Osteocyte (in vitro differentiated cells): ENCODE measurements around the gene QRFPR. TPM values are rescaled to one million over a fixed set of nuclear protein-coding genes. Genes with fewer than 3 reads are reported as not detected.

Experiments
- DNase-seq: peaks from one replicate; pipeline ENCODE4 v3.0.0; 2021; ENCODE audit warnings: mixed read lengths; ENCODE audit not compliant: unreplicated experiment; ENCODE audit errors: extremely low spot score
- H3K27ac Mint-ChIP-seq: one replicate; pipeline ENCODE4 v1.8.0; 2021; ENCODE audit warnings: mild to moderate bottlenecking, mixed read lengths; ENCODE audit not compliant: unreplicated experiment
- H3K27me3 Mint-ChIP-seq: one replicate; pipeline ENCODE4 v1.8.0; 2021; ENCODE audit warnings: mixed read lengths; ENCODE audit not compliant: unreplicated experiment
- H3K36me3 Mint-ChIP-seq: one replicate; pipeline ENCODE4 v1.8.0; 2021; ENCODE audit warnings: mixed read lengths; ENCODE audit not compliant: unreplicated experiment
- H3K4me1 Mint-ChIP-seq: one replicate; pipeline ENCODE4 v1.8.0; 2021; ENCODE audit warnings: mixed read lengths; ENCODE audit not compliant: unreplicated experiment
- H3K4me3 Mint-ChIP-seq: one replicate; pipeline ENCODE4 v1.8.0; 2021; ENCODE audit warnings: mild to moderate bottlenecking, moderate library complexity, mixed read lengths; ENCODE audit not compliant: unreplicated experiment
- H3K9me3 Mint-ChIP-seq: one replicate; pipeline ENCODE4 v1.8.0; 2021; ENCODE audit warnings: mixed read lengths; ENCODE audit not compliant: unreplicated experiment
- total RNA-seq: library from RNA; stranded (reverse); gene quantifications from 2 replicates; pipeline ENCODE4 v1.2.1, GENCODE V29; 2021
- TF ChIP-seq, protein P1 (sequence below): fragments of 200-600 bp; sonication (generic); IDR thresholded peaks from 2 replicates; pipeline ENCODE4 v1.5.0; 2021; ENCODE audit warnings: antibody characterized with exemption, mild to moderate bottlenecking, moderate library complexity

QRFPR gene
- total RNA-seq, 1 donor from 2014 or later: not detected

DNA sequence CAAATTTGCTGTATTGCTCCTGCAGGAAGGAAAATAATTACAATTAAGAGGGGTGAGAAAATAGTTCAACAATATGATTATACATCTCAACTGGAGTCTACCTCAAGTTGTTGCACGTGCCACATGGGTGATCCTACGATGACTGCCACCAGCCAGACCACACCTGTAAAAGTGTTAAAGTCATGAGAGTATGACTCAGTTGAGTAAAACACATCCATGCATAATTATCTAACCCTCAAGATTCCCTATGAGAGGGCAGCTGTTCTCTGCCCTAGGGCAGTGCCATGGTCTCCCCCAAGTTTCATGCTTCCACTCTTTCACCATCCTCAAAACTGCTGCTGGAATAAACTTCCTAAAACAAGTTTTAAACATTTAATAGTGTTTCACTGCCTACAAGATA lies 44.1 kb downstream of the QRFPR start:
- TF ChIP-seq, protein P1, sequence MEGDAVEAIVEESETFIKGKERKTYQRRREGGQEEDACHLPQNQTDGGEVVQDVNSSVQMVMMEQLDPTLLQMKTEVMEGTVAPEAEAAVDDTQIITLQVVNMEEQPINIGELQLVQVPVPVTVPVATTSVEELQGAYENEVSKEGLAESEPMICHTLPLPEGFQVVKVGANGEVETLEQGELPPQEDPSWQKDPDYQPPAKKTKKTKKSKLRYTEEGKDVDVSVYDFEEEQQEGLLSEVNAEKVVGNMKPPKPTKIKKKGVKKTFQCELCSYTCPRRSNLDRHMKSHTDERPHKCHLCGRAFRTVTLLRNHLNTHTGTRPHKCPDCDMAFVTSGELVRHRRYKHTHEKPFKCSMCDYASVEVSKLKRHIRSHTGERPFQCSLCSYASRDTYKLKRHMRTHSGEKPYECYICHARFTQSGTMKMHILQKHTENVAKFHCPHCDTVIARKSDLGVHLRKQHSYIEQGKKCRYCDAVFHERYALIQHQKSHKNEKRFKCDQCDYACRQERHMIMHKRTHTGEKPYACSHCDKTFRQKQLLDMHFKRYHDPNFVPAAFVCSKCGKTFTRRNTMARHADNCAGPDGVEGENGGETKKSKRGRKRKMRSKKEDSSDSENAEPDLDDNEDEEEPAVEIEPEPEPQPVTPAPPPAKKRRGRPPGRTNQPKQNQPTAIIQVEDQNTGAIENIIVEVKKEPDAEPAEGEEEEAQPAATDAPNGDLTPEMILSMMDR: no peak
- no peak for DNase-seq

DNA sequence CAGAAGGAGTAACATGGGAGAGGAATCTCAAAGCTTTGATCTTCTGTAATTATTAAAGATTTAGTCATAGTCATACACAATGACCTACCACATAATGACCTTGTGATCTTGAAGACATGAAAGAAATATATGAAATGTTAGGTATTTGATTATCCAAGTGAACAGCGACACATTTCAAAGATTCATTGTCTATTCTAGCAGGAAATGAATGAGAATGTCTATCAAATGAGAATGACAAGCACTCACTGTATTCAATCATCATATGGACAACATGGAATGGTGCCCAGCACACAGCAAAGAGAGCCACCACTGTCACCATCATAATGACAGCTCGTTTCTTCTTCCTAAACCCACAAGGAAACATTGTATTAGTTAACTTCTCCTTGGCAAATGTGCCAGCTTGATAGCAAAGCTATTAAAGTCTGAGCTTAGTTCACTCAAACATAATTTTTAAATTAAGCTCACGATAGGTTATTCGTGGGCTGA lies 50.6 kb downstream of the QRFPR start:
- Mint-ChIP-seq H3K36me3 (no peaks in the 10 kb centered on the region), H3K4me3 (no peak overlapping the region), H3K9me3 (no peaks in the 10 kb centered on the region), H3K27me3 (peaks cover 12% of the 10 kb centered on the region), H3K4me1 (no peaks in the 10 kb centered on the region), H3K27ac (no peak overlapping the region)
- DNase-seq: no peak
- TF ChIP-seq, protein P1: no peak

More for the DNA sequence above, 44.1 kb downstream of the QRFPR start:
- no peaks in the 10 kb centered on the region for H3K27me3 Mint-ChIP-seq
- H3K4me1 Mint-ChIP-seq: no peaks in the 10 kb centered on the region
- H3K9me3 Mint-ChIP-seq: no peaks in the 10 kb centered on the region
- H3K4me3 Mint-ChIP-seq: no peak overlapping the region
- no peak overlapping the region for H3K27ac Mint-ChIP-seq
- H3K36me3 Mint-ChIP-seq: no peaks in the 10 kb centered on the region

DNA sequence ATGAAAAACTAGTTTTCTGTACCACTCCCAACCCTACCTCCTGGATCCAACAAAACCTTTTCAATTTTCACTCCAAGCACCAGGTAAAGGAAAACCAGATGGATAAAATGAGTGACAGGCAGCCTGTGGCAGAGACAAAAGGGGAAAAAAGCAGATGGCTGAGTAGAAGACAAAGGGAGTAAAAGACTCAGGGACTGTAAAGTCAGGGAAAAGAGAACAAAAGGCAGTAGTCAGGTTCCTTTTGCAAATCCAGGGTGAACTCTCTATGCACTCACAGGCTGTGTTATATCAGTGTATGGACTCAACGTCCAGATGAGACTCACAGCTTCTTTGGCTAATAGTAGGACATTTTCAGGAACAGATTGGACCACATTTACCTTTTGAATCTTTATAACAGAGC lies 54.2 kb downstream of the QRFPR start:
- Mint-ChIP-seq H3K4me3 (no peak overlapping the region), H3K27ac (no peak overlapping the region), H3K4me1 (no peaks in the 10 kb centered on the region), H3K27me3 (peaks cover 15% of the 10 kb centered on the region), H3K36me3 (no peaks in the 10 kb centered on the region), H3K9me3 (no peaks in the 10 kb centered on the region)
- TF ChIP-seq, protein P1: no peak
- DNase-seq: no peak

DNA sequence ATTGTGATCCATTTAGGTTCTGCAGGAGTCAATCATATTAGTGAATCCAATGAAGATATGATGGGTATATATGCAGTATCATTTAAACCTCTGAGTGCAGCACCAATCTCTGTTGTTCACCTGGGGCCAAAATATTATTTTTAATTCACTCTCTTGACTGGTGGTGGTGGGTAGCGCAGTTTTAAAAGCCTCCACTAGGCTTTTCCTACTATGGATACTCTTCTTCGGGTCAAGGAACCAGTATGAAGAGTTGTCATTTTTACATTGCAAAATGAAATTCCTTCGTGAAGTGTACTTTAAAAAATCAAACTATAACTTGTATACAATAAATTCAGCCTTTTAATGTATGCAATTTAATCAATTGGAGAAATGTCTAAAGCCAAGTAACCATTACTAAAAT lies 56.5 kb downstream of the QRFPR start:
- Mint-ChIP-seq H3K4me3 (no peak overlapping the region), H3K27ac (no peak overlapping the region), H3K36me3 (no peaks in the 10 kb centered on the region), H3K27me3 (peaks cover 23% of the 10 kb centered on the region), H3K9me3 (no peaks in the 10 kb centered on the region), H3K4me1 (no peaks in the 10 kb centered on the region)
- no peak for DNase-seq
- TF ChIP-seq, protein P1: no peak

DNA sequence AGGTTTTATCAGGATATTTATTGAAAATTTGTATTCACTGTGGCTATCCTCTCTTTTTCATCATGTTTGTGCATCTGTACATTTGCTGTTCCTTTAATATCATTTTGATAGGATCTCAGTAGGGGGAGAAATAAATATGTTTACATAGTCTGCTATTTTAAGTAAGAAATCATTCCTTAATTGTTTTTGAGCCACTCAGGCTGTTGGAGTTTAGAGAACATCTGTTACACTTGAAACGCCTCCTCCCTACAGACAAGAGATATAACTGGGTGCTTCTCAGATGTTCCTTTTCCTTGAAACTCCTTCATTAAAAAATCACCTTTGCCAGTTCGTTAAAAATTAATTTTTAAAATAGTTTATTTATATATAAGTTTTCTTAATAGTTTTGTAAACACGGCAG lies 59.4 kb downstream of the QRFPR start:
- no peaks in the 10 kb centered on the region for H3K4me1 Mint-ChIP-seq
- TF ChIP-seq, protein P1: no peak
- H3K27ac Mint-ChIP-seq: no peak overlapping the region

More for the DNA sequence above, 59.4 kb downstream of the QRFPR start:
- no peaks in the 10 kb centered on the region for H3K36me3 Mint-ChIP-seq
- H3K9me3 Mint-ChIP-seq: no peaks in the 10 kb centered on the region
- peaks cover 16% of the 10 kb centered on the region for H3K27me3 Mint-ChIP-seq
- no peak for DNase-seq
- no peak overlapping the region for H3K4me3 Mint-ChIP-seq
